CD4-positive, alpha-beta T cell treated with Interleukin-6 at 100 ng/mL for 8 hours (primary cell): ENCODE data around the gene MAF.

Experiments used
- DNase-seq: peaks from one replicate; pipeline ENCODE4 v3.0.0-alpha.2; 2020; ENCODE audit warnings: mixed read lengths, low spot score

MAF gene

DNA sequence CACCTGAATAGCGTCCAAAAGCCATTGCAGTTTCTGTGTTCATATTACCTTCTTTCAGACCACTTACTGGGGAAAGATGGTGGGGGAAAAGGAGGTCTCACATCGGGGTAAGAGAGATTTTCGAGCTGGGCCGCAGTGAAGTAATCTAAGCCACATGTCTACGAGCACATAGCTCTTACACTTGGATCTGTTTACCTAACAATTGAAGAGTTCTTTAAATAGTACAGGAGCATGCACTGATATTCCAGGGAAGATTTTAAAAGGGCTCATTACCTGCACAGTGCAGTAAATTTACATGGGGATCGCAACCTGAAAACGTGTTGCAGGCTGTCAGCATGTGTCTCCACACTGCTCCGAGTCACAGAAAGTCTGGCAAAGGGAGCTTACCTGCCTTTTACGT, 12.6 kb downstream of the MAF start:
- DNase-seq, result no peak

GRCh38 chr16:79587296-79587695, 13.2 kb downstream of the MAF start:
- DNase-seq, result no peak

- DNase-seq, result no peak
These were observed 17.7 kb downstream of the MAF start for GRCh38 chr16:79582789-79583188.

DNA sequence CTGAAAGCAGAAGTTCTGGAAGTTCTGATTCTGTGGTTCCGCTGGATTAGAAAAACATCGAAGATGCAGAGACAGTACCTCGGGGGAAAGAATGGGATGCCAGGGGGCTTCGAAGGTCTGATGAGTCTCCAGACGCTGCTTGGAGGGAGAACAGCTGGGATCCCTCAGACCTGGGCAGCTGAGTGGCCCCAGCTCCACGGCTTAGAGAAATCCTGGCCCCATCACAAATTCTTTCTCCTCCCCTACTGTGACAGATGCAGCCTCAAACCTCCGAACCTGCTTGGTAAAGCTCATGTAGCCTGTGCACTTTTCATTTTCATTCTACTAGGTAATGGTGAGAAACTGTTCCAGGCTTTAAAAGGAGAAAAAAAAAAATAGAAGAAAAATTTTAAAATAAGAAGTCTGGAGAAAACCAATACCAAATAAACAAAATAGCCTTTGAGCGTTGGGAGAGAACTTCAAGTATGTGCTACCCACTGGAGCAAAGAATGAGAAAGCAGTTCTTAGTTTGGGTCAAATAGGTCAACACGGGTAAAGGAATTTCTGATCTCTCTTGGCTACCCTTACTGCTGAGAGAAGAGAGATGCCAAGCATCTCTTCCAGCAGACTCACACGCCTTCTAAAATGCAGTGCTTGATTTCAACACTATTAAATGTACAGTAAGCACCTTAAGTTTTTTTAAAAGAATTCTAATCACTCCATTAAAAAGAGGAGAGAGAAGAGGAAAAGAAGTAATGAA, 19.9 kb downstream of the MAF start:
- no peak for DNase-seq

- DNase-seq, result no peak
These were observed 23.9 kb downstream of the MAF start for GRCh38 chr16:79576602-79577001.

- DNase-seq, result no peak
These were observed 26.7 kb downstream of the MAF start for GRCh38 chr16:79573884-79574283.

DNA sequence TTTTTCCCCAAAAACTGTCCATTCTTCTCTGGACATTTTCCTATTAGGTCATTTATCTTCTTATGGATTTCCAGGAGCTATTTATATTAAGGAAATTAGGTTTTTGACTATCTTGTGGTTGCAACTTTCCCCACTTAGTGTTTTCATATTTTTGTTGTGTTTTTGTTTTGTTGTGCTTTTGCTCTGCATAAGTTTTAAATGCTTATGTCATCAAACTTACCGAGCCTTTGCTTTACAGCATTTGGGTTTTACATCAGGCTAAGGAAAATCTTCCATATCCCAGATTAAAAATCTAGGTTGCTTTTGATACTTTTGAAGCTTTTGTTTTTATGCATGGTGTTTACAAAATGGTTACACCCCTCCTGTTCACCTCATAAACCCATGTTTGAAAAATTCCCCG, 27.5 kb downstream of the MAF start:
- no peak for DNase-seq

GRCh38 chr16:79571903-79572535, 28.5 kb downstream of the MAF start:
- DNase-seq, result no peak

DNA sequence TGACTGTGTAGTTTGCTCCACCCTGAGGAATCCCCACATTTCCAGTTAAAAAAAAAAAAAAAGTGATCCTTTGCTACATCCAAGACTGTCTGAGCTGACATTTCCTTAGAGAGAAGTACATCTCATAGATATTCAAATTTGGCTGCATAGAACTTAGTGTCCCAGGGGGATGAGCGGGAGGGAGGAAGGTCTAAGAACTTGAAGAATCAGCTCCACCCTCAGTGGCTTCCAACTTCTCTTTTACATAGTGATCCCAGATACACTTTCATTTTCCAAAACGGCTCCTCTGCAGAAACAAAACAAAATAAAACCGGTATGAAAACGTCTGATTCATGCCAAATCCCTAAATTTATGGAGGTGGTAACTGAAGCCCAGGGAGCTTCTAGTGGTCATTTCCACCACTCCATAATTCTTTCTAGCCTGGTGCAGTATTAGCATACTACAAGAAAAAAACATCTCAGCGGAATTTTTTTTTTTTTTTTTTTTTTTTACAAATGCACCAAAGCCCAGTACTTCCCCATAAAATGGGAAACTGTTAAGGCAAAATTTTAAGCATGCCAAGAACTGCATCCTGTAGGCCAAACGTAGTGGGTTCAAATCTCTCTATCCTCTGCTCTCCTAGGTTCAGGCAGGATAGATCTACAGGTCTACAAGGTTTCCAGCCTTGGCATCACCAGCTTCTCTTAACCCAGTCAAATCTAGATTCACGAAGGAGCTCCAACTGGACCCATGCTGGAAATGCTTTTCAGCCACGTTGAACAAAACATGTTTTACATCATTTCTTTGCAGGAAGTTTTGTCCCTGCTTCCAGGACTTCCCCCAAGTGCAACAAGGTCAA, 29.3 kb downstream of the MAF start:
- no peak for DNase-seq

DNA sequence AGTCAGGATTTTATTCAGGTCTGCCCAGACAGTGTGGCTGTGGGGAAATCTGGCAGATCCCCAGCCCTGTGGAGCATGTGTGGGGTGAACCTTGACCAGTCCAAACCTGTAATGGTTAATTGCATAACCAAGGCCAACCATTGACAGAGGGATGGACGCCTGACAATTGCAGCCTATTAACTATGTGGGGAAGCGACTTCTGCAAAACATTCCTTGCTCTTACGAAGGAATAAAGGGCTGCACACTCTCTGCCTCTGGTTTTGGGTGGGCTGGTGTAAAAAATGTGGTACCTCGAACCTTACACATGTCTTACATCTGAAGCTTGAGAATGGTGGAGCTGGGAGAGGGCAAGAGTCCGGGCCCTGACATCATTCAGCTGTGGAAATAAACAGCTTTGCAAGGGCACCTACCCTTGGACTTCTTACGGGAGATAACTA, 35.8 kb downstream of the MAF start:
- no peak for DNase-seq

GRCh38 chr16:79563921-79564320, 36.6 kb downstream of the MAF start:
- no peak for DNase-seq

GRCh38 chr16:79562166-79562823, 38.2 kb downstream of the MAF start:
- DNase-seq, result no peak

- DNase-seq, result no peak
These were observed 38.8 kb downstream of the MAF start for GRCh38 chr16:79561729-79562128.

GRCh38 chr16:79560923-79561322, 39.6 kb downstream of the MAF start:
- DNase-seq, result no peak

DNA sequence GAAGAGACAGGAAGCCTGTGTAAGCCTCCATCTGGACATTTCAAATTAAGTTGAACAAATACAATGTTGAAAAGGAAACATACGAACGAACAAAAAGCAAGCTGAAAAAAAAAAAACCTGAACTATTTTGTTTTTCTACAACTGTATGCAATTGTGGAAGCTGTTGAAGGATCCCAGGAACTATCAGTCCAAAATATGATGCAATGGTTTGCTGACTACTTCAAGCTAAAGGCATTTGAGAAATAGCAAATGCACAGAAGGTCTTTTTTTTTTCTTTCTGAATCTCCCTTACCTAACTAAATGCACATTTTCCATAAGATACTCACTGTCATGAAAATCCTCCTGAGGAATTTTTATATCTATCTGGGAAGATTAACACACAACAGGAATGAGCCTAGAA, 40.2 kb downstream of the MAF start:
- DNase-seq, result no peak

DNA sequence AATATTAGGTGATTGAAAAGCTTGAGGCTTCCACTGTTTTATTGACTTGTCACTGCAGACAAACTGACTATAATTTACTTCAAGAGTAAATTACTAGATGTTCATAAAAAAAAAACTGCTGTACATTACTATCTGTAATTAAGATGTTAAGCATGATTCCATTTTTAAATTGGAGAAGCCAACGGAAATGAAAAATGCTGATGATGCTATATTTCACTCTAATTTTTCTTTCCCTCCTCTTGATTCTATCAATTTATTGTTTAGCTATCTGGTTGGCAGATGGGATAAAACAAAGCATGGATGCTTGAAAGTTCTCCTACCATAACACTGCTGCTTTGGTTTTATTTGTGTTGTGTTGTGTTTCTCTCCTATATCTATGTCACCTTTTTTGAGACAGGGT, 41.0 kb downstream of the MAF start:
- DNase-seq, result no peak

- DNase-seq, result no peak
These were observed 43.1 kb downstream of the MAF start for GRCh38 chr16:79557421-79557820.

- DNase-seq, result no peak
These were observed 45.6 kb downstream of the MAF start for GRCh38 chr16:79554912-79555311.

DNA sequence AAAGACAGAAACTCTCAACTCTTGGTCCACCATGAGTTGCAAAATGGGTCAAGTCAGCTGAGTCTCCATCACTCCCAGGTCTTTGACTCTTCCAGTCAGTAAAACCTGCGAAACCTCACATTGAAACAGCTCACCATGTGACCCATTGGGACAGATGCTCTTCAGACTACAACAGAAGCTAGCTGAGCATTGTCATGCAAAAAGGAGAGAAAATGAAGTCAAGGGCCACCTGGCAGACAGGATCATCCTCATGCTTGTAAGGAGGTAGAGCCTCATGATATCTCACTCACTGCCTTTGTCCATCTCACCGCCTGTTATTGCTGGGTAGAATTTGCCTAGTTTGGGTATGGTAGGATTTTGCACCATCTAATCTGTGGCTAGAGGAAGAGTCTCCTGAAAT, 50.2 kb downstream of the MAF start:
- DNase-seq, result no peak

DNA sequence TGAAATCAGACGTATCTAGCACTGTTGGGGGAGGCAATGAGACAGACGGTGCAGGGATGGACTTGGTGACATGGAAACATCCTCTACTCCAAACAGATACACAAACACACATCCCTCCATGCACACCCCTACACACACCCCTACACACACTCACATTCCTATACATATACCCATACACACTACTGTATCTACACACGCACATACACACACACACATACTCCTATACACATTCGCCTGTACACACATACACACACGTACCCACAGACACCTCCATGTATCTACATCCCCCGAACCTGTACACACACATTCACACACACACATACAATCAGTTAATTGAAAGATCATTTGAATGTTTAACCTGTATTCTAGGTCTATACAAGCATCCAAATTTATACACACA, 53.5 kb downstream of the MAF start:
- no peak for DNase-seq
